NCI-H345 treated with DMSO at 0.1 percent for 48 hours (cell line): ENCODE results near the gene CALY.

Experiments used
- DNase-seq: peaks from one replicate; lab custom pipeline; 2025; ENCODE audit not compliant: unreplicated experiment; lab: John Stamatoyannopoulos, UW

CALY gene

DNA sequence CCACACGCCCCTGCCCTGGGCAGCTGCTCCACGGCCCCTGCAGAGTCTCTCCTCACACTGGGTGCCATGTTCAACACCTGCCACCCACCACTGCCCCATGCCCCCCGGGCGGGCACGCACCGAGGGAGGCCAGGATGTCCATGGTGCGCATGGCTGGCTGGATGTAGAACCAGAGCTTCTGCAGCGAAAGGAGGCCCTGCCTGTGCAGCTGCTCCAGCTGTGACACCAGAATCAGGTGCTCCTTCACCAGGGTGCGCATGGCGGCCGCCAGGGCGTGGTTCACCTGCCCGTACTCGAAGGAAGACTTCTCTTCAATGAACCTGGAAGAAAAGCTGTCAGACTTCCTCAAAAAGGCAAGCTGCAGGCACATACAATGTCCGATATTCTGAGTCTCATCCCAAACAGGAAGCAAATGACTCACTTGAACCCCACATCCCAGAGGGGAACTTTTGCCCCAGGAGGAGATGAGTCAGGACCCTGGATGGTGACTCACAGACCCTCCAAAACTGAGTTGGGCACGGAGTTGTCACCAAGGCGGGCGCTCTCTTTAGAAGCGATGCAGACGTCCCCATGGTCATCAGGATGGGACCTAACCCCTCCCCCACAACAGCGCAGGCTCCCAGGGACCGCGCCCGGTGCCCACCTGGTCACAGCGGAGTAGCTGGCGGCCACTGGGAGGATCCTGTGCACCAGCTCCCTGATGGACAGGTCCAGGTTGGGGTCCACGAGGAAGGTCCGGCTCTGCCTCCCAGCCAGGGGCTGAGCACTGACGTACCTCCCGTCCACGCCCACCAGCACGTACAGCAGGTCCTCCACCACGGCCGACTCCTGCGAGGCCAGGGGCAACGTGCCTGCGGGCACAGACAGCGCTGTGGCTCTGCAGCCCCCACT lies 43.5 kb downstream of the CALY start:
- no peak for DNase-seq

DNA sequence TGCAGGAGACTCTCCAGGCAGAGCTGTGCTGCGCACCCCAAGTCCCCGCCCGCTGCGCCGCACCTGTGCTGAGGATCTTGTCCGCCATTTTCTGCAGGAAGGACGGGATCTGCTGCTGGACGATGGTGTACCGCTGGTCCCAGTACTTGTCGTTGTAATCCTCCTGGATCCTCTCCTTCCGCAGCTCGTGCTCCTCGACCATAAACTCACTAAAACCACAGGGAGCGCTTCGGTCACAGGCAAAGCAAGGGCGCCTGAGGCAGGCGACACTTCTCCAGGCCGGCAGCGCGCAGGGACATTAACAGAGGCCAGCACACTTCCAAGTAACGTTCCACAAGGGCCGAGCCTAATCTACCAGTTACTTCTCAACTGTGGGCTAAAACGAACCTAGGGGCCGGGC lies 46.9 kb downstream of the CALY start:
- no peak for DNase-seq

GRCh38 chr10:133287832-133288500 lies 48.7 kb downstream of the CALY start:
- no peak for DNase-seq

- no peak for DNase-seq
Observed at GRCh38 chr10:133286366-133286765, 50.3 kb downstream of the CALY start.

DNA sequence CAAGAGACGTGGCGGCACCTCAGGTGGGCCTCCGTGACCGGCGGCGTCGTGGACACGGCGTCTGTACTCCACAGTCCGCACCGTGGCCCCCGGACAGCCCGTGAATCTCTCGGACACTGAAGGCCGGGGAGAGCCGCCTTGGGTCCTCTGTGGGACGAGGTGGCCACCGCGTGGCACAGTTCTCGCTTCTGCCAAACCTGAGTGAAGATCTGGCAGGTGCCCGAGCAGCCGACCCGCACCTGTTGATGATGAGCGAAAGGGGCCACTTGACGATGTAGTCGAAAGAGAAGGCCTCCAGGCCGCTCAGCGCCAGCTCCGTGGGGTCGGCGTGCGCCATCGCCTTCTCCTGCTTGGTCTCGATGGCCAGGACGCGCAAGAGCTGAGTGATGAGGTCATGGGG lies 51.5 kb downstream of the CALY start:
- DNase-seq = no peak

DNA sequence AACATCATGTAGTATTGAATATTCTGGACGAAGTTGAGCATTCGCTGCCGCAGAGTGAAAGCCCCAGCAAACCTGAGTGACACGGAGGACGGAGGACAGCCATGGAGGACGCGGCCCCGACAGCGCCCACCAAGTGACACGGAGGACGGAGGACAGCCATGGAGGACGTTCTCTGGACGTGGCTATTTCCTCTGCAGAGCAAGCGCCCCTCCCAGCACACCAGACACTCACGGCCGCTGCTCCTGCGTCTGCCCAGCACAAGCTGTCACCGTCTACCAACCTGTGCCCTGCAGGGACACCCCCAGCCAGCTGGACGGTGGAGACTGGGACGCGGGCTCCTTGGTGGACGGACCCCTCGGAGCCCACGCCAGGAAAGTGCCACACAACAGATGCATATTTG lies 52.8 kb downstream of the CALY start:
- DNase-seq = no peak

GRCh38 chr10:133282846-133283390 lies 53.8 kb downstream of the CALY start:
- no peak for DNase-seq

- DNase-seq = no peak
Observed at GRCh38 chr10:133281628-133282372, 54.9 kb downstream of the CALY start.

- DNase-seq = no peak
Observed at GRCh38 chr10:133281084-133281483, 55.6 kb downstream of the CALY start.

DNA sequence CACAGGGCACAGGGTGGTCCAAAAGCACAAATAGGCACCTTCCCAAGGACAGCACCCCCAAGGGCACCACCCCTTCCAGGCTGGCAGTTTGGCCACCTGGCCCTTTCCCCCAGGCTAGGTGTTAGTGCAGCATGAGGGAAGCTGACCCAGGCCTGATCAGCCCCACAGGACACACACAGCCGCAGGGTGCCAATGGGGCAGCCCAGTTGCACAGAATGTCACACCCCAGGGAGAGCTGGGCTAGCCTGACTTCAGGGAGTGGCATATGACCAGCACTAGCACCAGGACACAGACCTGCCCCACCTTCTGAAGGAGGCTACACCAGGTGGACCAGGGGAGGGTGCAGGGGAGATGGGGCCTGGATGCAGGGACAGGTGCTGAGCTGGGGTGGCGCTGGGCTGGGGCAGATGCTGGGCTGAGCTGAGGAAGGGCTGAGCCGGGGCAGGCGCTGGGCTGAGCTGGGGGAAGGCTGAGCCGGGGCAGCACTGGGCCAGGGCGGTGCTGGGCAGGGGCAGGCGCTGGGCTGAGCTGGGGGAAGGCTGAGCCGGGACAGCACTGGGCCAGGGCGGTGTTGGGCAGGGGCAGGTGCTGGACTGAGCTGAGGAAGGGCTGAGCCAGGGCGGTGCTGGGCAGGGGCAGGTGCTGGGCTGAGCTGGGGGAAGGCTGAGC lies 56.2 kb downstream of the CALY start:
- no peak for DNase-seq

DNA sequence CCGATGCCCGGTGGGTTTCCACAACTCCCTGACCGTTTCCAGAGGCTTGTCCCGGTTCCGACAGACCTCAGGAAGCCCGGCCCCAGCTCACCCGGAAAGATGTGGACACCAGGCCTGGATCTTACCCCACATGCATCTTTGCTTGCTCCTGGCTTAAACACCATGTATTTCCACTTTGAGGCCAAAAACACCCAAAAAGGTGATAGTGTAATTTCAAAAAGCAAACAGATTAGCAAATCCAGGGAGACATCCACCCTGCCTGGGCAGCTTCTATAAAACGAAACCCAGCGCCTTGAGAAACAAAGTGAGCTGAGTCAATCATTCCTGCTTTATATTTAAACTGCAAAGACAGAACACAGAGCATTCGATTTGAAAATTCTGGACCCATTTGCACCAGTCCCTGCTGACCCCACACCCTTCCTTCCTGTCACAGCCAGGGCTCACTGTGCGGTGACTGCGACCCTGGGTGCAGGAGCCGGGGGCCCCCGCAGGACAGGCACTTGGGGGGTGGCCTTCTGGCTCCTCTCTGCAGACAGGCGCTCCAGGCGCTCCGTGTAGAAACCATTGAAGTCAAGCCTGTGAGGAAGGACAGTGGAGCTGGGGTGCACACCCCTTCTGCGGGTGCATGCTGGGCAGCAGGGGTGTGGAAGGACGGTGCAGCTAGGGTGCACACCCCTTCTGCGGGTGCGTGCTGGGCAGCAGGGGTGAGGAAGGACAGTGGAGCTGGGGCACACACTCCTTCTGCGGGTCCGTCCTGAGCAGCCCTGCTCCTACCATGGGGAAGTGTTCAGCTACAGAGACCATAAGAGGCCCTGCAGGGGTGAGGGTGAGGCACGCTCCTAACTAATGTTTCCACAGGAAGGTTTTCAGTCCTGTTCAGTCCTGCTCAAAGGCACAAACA lies 57.1 kb downstream of the CALY start:
- DNase-seq = no peak

GRCh38 chr10:133278577-133279265 lies 58.0 kb downstream of the CALY start:
- no peak for DNase-seq

DNA sequence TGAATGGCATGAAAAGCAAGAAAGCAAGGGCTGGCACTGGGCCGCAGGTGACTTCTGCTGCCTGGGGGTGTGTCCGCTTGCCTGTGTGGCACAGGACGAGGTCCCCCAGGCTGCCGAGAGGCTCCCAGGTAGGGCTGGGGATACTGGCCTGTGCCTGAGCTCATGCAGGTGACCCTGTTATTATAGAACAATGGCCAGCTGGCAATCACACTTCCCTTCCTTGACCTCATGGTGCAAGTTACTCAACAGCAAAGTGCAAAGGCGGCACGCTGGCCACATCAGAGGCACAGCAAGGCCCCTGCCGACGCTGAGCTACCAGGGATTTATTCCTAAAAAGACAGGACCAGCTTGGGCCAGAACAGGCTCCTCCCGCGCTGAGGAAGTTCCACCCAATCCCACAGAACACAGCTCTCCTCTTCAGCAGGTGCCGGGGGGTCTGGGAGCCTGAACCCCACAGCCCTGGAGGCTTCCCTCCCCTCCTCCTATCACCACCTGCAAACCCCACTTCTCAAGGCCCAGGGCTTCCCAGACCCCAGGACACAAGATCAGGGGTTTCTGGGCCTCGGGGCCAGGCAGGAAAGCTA lies 58.6 kb downstream of the CALY start:
- no peak for DNase-seq

DNA sequence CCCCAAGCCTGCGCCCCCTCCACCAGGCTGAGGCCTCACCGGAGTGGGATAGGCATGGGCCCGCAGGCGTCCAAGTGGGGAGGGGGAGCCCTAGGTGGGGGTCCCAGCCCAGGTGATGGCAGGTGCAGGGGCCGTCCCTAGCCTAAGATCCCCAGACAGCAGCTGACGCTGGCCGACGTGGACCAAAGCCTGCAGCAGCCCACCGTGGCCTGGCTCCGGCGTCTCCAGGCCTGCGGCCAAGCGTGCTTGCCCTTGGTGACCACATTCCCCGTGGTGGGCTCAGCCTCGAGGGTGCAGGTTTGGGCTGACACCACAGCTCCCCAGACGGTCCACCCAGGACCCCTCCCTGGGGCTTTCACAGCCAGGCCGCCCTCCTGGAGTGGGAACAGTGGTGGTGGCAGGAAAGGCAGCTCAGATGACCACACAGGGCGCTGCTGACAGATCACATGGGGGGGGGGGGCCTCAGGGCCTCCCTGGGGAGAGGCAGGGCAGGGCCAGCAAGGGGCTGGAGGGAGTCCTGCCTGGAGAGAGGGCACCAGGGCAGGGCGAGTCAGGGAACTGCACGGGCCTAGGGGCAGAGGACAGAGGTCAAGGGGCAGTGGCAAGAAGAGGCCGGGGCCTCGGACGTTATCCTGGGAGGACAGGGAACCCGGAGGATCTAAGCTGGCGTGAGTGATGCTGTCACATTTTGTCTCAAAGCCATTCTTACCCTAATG lies 59.3 kb downstream of the CALY start:
- no peak for DNase-seq

DNA sequence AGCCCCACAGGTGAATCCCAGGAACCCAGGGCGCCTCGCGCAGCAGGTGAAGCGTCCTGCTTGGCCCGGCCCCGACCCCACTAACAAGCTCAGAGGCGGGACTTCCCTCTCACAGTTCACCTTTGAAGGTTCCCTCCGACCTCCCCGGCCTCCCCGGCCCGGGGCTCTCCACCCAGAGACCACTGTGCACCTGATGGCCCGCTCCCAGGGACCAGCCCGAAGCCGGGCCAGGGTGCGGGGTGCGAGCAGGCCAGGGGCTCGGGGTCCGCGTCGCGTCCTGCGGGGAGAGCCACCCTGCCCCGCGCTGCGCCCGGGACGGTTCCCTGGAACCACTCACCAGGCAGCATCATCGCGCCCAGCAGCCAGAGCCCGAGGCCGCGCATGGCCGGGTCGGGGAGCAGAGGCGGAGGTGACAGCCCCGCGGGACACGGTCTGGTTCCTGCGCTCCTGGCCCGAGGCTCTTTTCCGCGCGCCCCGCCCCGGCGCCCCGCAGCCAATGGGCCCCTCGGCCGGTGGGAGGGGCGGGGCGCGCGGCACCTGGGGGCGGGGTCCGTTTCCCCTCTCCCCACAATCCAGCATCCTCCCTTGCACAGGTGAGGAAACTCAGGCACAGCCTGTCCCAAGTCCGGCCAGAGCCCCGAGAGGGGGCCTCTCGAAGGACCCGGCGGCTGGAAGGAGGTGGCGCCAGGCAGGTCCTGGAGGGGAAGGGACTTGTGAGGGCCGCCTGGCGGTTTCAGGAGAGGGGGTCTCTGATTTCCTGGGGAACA lies 60.1 kb downstream of the CALY start, which contains the start of gene ADAM8:
TSS of gene ADAM8 (minus strand) at position 434 of the 767 bp plus-strand sequence. CDS start at position 383, 51 bp downstream.
- no peak for DNase-seq

- DNase-seq = no peak
Observed at GRCh38 chr10:133276100-133276434, 60.6 kb downstream of the CALY start.

DNA sequence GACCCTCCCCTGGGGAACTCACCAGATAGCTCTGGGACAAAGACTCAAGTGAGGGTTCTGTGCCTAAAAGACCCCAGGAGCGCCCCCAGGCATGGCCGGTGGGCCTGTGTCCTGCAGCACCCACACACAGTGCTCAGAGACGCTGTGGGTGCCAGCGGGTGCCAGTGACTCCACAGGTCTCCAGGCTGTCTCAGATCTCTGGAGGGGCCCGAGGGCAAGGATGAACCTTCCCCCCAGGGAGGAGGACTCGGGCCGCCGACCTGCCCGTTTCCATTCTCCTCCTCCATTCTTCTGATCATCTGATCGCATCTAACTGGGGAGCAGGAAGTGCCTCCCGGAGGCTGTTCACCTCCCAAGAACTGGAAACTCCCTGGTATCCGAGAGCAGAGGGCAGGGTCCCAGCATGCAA lies 61.0 kb downstream of the CALY start:
- no peak for DNase-seq
